HG03520 (cell line): ENCODE measurements around the gene ABCA3.
"Not testable (repeated sequence)": the region's sequence is repeated elsewhere in the genome, so short reads cannot be mapped to it uniquely, and the experiment has no call there.

Experiments used
- ATAC-seq: cut with Tn5 transposase; IDR thresholded peaks from one replicate; pipeline ENCODE4 v1.9.1; 2021; ENCODE audit warnings: mild to moderate bottlenecking, moderate library complexity; ENCODE audit not compliant: unreplicated experiment

ABCA3 gene

GRCh38 chr16:2280981-2281542 lies 59.5 kb downstream of the ABCA3 start:
- ATAC-seq = no peak

- no peak for ATAC-seq
Observed at GRCh38 chr16:2280461-2280860, 60.1 kb downstream of the ABCA3 start.

GRCh38 chr16:2278956-2279800 lies 61.4 kb downstream of the ABCA3 start:
- ATAC-seq = no peak

- ATAC-seq = no peak
Observed at GRCh38 chr16:2278272-2278608, 62.3 kb downstream of the ABCA3 start.

GRCh38 chr16:2277466-2278271 lies 62.9 kb downstream of the ABCA3 start:
- no peak for ATAC-seq

GRCh38 chr16:2276368-2277195 lies 63.9 kb downstream of the ABCA3 start:
- no peak for ATAC-seq

- no peak for ATAC-seq
Observed at GRCh38 chr16:2275476-2276367, 64.8 kb downstream of the ABCA3 start.

- no peak for ATAC-seq
Observed at GRCh38 chr16:2273931-2274330, 66.6 kb downstream of the ABCA3 start.

GRCh38 chr16:2273484-2273883 lies 67.0 kb downstream of the ABCA3 start:
- ATAC-seq = no peak

- ATAC-seq = no peak
Observed at GRCh38 chr16:2271848-2272461, 68.6 kb downstream of the ABCA3 start.

- no peak for ATAC-seq
Observed at GRCh38 chr16:2270588-2271470, 69.7 kb downstream of the ABCA3 start.

GRCh38 chr16:2270070-2270462 lies 70.5 kb downstream of the ABCA3 start:
- ATAC-seq = no peak

GRCh38 chr16:2267913-2268666 lies 72.4 kb downstream of the ABCA3 start, which contains the start of gene RNPS1:
Gene RNPS1 (minus strand): TSS chr16:2268126. CDS start chr16:2264643, 3,483 bp downstream.
- ATAC-seq = peak; percentile 62

- ATAC-seq = peak; percentile 49
Observed at GRCh38 chr16:2267505-2267912, 73.0 kb downstream of the ABCA3 start.

GRCh38 chr16:2266887-2267286 lies 73.6 kb downstream of the ABCA3 start:
- not testable (repeated sequence) for ATAC-seq

GRCh38 chr16:2263026-2263425 lies 77.5 kb downstream of the ABCA3 start:
- ATAC-seq = not testable (repeated sequence)

- no peak for ATAC-seq
Observed at GRCh38 chr16:2260250-2260649, 80.3 kb downstream of the ABCA3 start.

GRCh38 chr16:2258530-2258929 lies 82.0 kb downstream of the ABCA3 start:
- ATAC-seq = not testable (repeated sequence)
